NCI-H345 treated with DMSO at 0.1 percent for 48 hours (cell line): ENCODE data around the gene FAM83F.

Source experiments
- DNase-seq: peaks from one replicate; lab custom pipeline; 2025; ENCODE audit not compliant: unreplicated experiment; lab: John Stamatoyannopoulos, UW

The FAM83F gene

GRCh38 chr22:40033586-40034380, 39.0 kb downstream of the FAM83F start:
- DNase-seq: no peak

DNA sequence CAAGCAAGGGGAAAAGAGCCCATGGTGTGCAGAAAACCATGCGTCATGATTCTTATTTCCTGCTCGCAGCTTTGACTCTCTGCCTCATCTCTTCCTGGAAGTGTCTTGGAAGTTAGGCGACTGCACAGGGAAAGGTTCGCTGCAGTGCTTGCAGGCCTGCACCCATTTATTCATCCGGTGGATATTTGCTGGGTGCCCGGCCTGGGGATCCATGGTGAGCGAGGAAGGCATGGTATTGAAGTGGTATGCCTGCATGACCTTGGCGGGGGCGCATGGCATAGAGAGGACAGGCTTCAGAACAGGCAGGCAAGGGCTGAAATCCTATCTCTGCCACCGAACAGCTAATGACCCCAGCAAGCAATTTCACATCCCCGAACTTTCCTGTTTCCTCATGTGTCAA, 40.6 kb downstream of the FAM83F start:
- DNase-seq: no peak

DNA sequence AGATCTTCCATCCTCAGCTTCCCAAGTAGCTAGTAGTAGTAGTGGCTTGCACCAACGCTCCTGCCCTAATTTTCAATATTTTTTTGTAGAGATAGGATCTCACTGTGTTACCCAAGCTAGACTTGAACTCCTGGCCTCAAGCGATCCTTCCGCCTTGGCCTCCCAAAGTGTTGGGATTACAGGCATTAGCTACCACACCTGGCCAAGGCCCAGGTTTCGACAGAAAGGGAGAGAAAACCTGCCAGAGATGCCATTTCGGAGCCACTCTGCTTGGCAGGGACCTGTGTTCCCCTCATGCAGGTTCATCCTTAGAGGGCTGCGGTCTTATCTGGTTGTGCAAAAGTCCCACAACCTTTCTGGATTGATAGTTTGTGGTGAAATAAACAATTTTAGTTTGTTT, 41.4 kb downstream of the FAM83F start:
- no peak for DNase-seq

- DNase-seq: peak; percentile 19
Observed at GRCh38 chr22:40036591-40037225, 42.0 kb downstream of the FAM83F start.

DNA sequence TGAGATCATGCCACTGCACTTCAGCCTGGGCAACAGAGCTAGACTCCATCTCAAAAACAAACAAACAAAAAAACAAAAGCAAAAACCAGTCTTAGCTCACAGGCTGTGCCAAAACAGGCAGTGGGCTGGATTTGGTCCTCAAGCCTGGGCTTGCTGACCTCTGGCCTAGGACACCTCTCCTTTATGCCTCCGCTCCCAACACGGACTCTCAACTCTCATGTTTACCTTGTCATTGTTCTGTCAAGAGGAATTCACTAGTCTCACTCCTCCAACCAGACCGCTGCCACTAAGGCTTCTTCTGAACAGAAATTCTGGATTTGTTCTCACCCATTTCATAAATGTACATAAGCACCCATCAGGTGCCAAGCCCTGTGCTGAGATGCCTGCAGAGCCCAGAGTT, 42.6 kb downstream of the FAM83F start:
- no peak for DNase-seq

- DNase-seq: no peak
Observed at GRCh38 chr22:40039482-40040115, 44.8 kb downstream of the FAM83F start.

DNA sequence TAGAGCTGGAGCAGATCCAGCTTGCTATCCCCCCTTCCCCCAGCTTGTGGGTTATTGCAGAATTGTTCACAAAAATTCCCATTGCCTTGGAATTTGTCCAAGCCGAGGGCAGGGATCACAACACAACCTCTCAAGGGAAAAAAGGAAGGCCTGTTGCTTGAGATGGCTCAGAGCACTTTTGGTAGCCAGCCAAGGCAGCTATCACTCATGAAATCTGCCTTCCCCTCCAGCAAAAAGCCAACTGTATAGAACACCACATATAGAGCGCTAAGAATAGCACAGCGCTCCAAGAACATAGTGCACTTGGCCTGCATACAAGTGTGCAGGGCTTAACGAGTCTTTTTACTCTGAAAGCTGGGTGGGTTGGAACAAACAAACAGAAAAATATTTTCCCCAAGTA, 46.2 kb downstream of the FAM83F start:
- DNase-seq: no peak

- DNase-seq: no peak
Observed at GRCh38 chr22:40041366-40042137, 46.8 kb downstream of the FAM83F start.

- DNase-seq: no peak
Observed at GRCh38 chr22:40042312-40042711, 47.6 kb downstream of the FAM83F start.

DNA sequence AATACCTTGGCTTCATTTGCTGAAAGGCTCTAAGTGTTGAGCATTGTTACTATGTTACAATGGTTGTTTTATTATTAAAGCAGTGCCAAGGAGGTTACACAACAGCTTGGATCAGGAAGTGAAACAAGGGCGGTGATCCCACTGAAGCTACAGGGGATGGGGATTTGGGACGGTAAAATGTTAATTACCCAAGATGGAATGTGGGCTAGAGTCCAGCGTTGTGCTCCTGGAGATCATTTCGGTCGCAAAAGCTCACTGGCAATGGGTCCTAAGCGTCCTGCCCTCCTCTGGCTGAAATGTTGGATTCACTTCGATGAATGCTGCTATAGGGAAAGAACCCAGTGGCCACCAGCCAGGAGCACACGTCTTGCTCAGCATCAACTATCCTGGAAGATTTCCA, 48.3 kb downstream of the FAM83F start:
- DNase-seq: no peak

GRCh38 chr22:40043793-40044101, 49.0 kb downstream of the FAM83F start:
- DNase-seq: no peak

GRCh38 chr22:40044102-40044869, 49.5 kb downstream of the FAM83F start:
- peak; percentile 93 for DNase-seq

DNA sequence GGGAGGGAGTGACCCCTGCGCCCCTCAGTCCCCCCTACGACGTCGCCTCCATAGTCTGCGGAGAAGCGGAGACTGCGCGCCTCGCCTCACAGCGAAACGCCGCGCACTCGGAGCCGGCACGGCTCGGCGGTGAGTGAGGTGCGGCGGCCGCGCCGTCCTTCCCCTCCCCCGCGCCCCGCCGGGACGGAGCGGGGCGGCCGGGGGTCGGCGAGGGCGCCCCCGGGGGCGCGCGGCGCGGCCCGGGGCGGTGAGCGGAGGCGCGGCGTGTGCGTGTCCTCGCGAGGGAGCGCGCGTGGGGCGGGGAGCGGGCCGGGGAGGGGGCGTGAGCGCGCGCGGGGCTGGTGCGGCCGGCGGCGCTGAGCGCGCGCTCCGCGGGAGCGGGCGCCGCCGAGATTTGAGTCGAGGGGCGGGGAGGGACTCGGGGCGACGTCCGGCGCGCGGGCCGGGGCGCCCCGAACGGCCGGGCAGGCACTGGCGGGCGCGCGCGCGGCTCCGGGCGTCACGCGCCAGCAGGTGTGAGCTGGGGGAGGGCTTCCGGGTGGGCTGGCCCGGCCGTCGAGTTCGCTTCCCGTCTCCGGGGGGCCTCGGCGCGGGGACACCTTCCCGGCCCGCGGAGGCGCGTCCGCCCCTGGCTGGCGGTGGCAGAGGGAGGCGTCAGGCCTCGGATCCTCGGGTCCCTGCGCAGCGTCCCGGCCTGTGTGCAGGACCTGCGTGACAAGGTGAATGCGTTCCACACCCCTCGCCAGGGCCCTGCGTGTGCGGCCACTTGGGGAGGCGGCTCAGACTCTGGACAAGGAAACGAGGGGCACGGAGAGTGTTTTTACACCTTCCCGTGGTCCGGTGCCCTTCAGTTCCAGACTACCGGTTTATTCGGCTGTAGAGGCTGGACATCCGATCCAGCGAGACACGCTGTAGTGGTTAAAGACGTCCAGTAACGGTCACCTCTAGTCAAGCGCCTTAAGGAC, 50.4 kb downstream of the FAM83F start:
- no peak for DNase-seq

GRCh38 chr22:40046126-40046525, 51.4 kb downstream of the FAM83F start:
- DNase-seq: no peak

- no peak for DNase-seq
Observed at GRCh38 chr22:40050258-40050657, 55.5 kb downstream of the FAM83F start.

DNA sequence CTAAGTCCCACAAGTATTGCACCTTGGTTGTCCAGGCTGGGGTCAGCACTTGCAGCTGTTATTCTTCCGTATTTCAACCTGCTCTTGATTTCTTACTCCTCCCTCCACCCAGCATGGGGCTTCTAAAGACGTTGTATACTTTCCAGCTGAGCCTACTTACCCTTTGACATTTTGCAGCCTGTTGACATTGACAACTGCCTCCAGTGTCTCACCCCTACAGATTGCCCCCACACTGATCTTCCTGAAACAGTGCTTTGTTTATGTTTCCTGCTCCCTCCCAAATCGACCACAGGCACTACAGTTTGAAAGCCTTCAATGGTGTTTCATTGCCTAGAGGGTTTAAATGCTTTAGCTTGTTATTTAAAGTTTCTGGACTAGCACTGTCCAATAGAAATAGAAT, 56.6 kb downstream of the FAM83F start:
- no peak for DNase-seq

DNA sequence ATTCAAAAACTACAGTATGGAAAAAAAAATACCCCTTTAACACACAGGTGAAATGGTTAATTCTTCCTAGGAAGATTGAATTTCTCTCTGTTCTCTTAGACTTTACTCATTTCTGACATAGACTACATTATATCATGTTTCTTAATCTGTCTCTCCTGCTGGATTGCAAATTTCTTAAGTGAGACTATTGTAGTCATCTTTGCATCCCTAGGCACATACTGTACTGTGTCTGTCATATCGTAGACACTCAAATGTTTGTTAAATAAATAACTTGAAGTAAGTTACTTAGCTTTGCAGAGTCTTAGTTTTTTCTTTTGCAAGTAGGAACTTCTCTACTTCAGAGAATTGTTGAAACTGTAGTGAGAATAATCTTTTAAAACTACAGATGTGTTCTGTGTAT, 58.7 kb downstream of the FAM83F start:
- no peak for DNase-seq

DNA sequence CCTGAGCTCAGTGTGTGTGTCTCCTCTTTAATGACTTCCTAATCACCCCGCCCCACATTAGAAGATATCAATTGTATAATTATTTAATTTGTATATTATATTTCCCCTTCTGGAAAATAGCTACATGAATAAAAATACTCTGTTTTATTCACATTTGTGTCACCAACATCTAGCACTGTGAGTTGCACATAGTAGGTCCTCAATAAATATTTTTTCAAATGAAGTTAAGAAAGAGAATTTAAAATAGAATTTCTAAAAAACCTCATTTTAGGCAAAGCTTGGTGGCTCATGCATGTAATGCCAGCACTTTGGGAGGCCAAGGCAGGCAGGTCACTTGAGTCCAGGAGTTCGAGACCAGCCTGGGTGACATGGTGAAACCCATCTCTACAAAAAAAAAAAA, 59.7 kb downstream of the FAM83F start:
- no peak for DNase-seq

DNA sequence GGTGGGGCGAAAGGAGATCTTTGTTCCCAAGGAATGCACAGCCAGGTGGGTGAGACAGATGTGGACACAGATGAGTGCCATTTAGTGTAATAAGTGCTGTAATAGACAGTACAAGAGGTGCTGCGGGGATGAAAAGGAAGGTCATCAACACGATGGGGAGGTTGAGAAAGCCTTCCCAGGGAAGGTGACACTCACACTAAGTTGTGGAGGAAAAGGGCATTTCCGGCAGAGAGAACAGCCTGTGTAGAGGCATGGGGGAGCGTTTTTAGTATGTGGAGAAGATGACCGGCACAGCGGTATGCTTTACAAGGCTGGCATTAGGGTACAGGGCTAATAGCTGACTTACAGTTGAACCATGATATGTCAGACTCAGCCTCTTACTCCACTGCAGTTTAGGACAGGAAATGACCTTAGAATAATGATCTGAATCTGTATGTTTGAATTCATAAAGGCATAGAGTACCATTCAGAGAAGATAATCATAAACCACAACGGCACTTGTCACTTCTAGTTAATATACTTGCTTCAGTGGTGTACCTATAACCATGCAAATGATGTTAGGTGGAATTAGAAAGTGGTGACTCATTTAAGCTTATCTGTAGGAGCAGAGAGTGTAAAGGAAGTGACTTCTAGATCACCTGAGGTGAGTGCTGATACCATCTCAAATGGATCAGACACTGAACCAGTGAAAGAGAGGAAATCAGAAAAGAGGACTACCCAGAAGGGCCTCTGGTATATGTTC, 60.6 kb downstream of the FAM83F start:
- no peak for DNase-seq
